IMR-90 (cell line): ENCODE results near the gene GUCY2D. TPM values are rescaled to one million over a fixed set of nuclear protein-coding genes. Genes with fewer than 3 reads are reported as not detected.

Experiments used
- ATAC-seq: fragments of 200-7000 bp; cut with Tn5 transposase; 2 replicates; pipeline ENCODE4 v1.9.1; 2020; ENCODE audit warnings: low read depth, mild to moderate bottlenecking, moderate library complexity
- BruUV-seq: library from RNA; stranded (reverse); fragments of 400-500 nt; replicated peaks from 2 replicates; lab custom pipeline; 2021; lab: Mats Ljungman, UMichigan
- CTCF ChIA-PET: fragments of 300-600 bp; formaldehyde crosslinking; extraction: SDS; loops from one replicate; lab custom pipeline; 2021; ENCODE audit warnings: antibody characterized with exemption; lab: Yijun Ruan, JAX
- POLR2A ChIA-PET: fragments of 300-600 bp; sonication (Branson Sonifier 250); formaldehyde crosslinking; loops from one replicate; lab custom pipeline; 2022; ENCODE audit warnings: antibody characterized with exemption; ENCODE audit not compliant: unreplicated experiment; lab: Charles Lee
- DNase-seq: peaks from one replicate; pipeline ENCODE4 v3.0.0; 2013
- H2AFZ ChIP-seq: replicated peaks from 2 replicates; pipeline ENCODE3; 2013; ENCODE audit warnings: low read length, mild to moderate bottlenecking; ENCODE audit not compliant: poor library complexity
- H2AK5ac ChIP-seq: 2 replicates; pipeline ENCODE4 v1.6.1; 2013; ENCODE audit warnings: low read depth, low read length, inconsistent platforms
- H2AK9ac ChIP-seq: replicated peaks from 2 replicates; pipeline ENCODE3; 2013; ENCODE audit warnings: mild to moderate bottlenecking, low read depth, low read length, moderate library complexity; ENCODE audit not compliant: poor library complexity
- H2BK120ac ChIP-seq: 2 replicates; pipeline ENCODE4 v1.6.1; 2013; ENCODE audit warnings: low read depth, low read length, inconsistent platforms
- H2BK15ac ChIP-seq: 3 replicates; pipeline ENCODE4 v1.6.1; 2013; ENCODE audit warnings: low read depth, low read length, inconsistent platforms
- H2BK20ac ChIP-seq: 2 replicates; pipeline ENCODE4 v1.6.1; 2013; ENCODE audit warnings: low read depth, mild to moderate bottlenecking, inconsistent platforms, low read length, moderate library complexity
- H2BK5ac ChIP-seq: 2 replicates; pipeline ENCODE4 v1.6.1; 2013; ENCODE audit warnings: mild to moderate bottlenecking, low read depth, low read length, inconsistent platforms; ENCODE audit not compliant: poor library complexity, severe bottlenecking
- H3K14ac ChIP-seq: replicated peaks from 2 replicates; pipeline ENCODE4 v1.6.1; 2013; ENCODE audit warnings: low read depth, low read length, inconsistent platforms
- H3K18ac ChIP-seq: 2 replicates; pipeline ENCODE4 v1.6.1; 2013; ENCODE audit warnings: low read depth, low read length, control low read depth
- H3K23ac ChIP-seq: 2 replicates; pipeline ENCODE4 v1.6.1; 2013; ENCODE audit warnings: low read depth, low read length, inconsistent platforms
- H3K27ac ChIP-seq: 2 replicates; pipeline ENCODE4 v1.5.1; 2013; ENCODE audit warnings: mild to moderate bottlenecking, control low read depth, low read length; ENCODE audit not compliant: insufficient read depth
- H3K27me3 ChIP-seq: 2 replicates; pipeline ENCODE4 v1.6.1; 2013; ENCODE audit warnings: low read length; ENCODE audit not compliant: control insufficient read depth, insufficient read depth
- H3K36me3 ChIP-seq: 2 replicates; pipeline ENCODE4 v1.6.1; 2013; ENCODE audit warnings: low read length, mixed read lengths; ENCODE audit not compliant: control insufficient read depth, insufficient read depth
- H3K4ac ChIP-seq: 2 replicates; pipeline ENCODE4 v1.6.1; 2013; ENCODE audit warnings: low read depth, low read length, inconsistent platforms
- H3K4me1 ChIP-seq: 2 replicates; pipeline ENCODE4 v1.6.1; 2013; ENCODE audit warnings: low read length, mixed read lengths; ENCODE audit not compliant: control insufficient read depth, insufficient read depth
- H3K4me2 ChIP-seq: 2 replicates; pipeline ENCODE4 v1.6.1; 2013; ENCODE audit warnings: low read depth, mild to moderate bottlenecking, control low read depth, low read length, moderate library complexity
- H3K4me3 ChIP-seq: 2 replicates; pipeline ENCODE4 v1.5.1; 2013; ENCODE audit warnings: low read depth, mild to moderate bottlenecking, control low read depth, low read length, moderate library complexity; ENCODE audit not compliant: insufficient read depth
- H3K56ac ChIP-seq: 2 replicates; pipeline ENCODE4 v1.6.1; 2013; ENCODE audit warnings: low read length, inconsistent platforms; ENCODE audit not compliant: insufficient read depth; ENCODE audit errors: extremely low read depth
- H3K79me1 ChIP-seq, 2 experiments: 2 replicates each; pipeline ENCODE4 v1.6.1; 2013; ENCODE audit warnings: low read length in 2 of 2, inconsistent platforms in 1 of 2, low read depth in 1 of 2
- H3K9ac ChIP-seq: 2 replicates; pipeline ENCODE4 v1.6.1; 2013; ENCODE audit warnings: low read depth, low read length, control low read depth
- H3K9me1 ChIP-seq: 2 replicates; pipeline ENCODE4 v1.6.1; 2013; ENCODE audit warnings: low read length, inconsistent platforms; ENCODE audit not compliant: insufficient read depth
- H3K9me3 ChIP-seq: 2 replicates; pipeline ENCODE4 v1.6.1; 2013; ENCODE audit warnings: low read length; ENCODE audit not compliant: control insufficient read depth, insufficient read depth
- H4K20me1 ChIP-seq: 2 replicates; pipeline ENCODE4 v1.6.1; 2013; ENCODE audit warnings: low read length, inconsistent platforms; ENCODE audit not compliant: insufficient read depth
- H4K5ac ChIP-seq: 2 replicates; pipeline ENCODE4 v1.6.1; 2013; ENCODE audit warnings: mild to moderate bottlenecking, low read depth, low read length, control low read depth
- H4K8ac ChIP-seq, 2 experiments: 2 replicates each; pipeline ENCODE4 v1.6.1; 2013; ENCODE audit warnings: low read depth in 2 of 2, low read length in 2 of 2, control low read depth in 1 of 2, inconsistent platforms in 1 of 2
- H4K91ac ChIP-seq: 2 replicates; pipeline ENCODE4 v1.6.1; 2013; ENCODE audit warnings: low read depth, low read length, inconsistent platforms; ENCODE audit not compliant: insufficient read depth
- BHLHE40 ChIP-seq: fragments of 150-350 bp; IDR thresholded peaks from 2 replicates; pipeline ENCODE4 v1.6.1; 2016; ENCODE audit warnings: mild to moderate bottlenecking, low read depth, low read length
- ELK1 ChIP-seq: fragments of 150-350 bp; IDR thresholded peaks from 2 replicates; pipeline ENCODE4 v1.6.1; 2016; ENCODE audit warnings: low read depth, mild to moderate bottlenecking, low read length, moderate library complexity, borderline replicate concordance
- MAFK ChIP-seq: IDR thresholded peaks from 2 replicates; pipeline ENCODE4 v1.6.1; 2012; ENCODE audit warnings: low read depth, low read length, improper control_type of control experiment
- WGBS, 2 experiments: methylation state at CpG; one replicate each; pipeline versions ENCODE4 v1.1.5 to v1.1.7; 2013; ENCODE audit warnings: missing lambda C conversion rate in 2 of 2; ENCODE audit not compliant: insufficient read length in 1 of 2; ENCODE audit errors: extremely low coverage in 2 of 2; 5-methylcytosine and 5-hydroxymethylcytosine counted together
- dilution Hi-C: fragments of 300-500 bp; cut with HindIII; formaldehyde crosslinking; loops from one replicate; pipeline ENCODE4 v1.14.3; 2018; ENCODE audit warnings: low sequenced_read_pairs; ENCODE audit not compliant: unreplicated experiment
- in situ Hi-C: fragments of 300-500 bp; cut with MboI; formaldehyde crosslinking; loops from 3 replicates; pipeline ENCODE4 v1.14.3; 2019; ENCODE audit warnings: low sequenced_read_pairs, inconsistent platforms, mixed read lengths
- intact Hi-C: fragments of 100-400 bp; cut with micrococcal nuclease; formaldehyde crosslinking; loops from 2 replicates; pipeline ENCODE4 v1.10.0; 2022
- polyA plus RNA-seq, 3 experiments: library from polyadenylated mRNA; depleted of rRNA; stranded (reverse); fragments of >200 nt; gene quantifications; 2 replicates each; pipeline ENCODE4 v1.2.3, GENCODE V29; 2012; ENCODE audit warnings: low replicate concordance in 1 of 3
- total RNA-seq: library from RNA; depleted of rRNA; stranded (reverse); fragments of >200 nt; gene quantifications from 2 replicates; pipeline ENCODE4 v1.2.3, GENCODE V29; 2012
- TF ChIP-seq, protein P1 (sequence below): fragments of 150-350 bp; IDR thresholded peaks from 2 replicates; pipeline ENCODE4 v1.6.1; 2017; ENCODE audit warnings: mild to moderate bottlenecking, antibody characterized with exemption, low read length, low read depth

The GUCY2D gene
- total and polyA plus RNA-seq, 2 of the 4 experiments (the other 2 are of a cell fraction) = 0.03 TPM; not detected in 1

GRCh38 chr17:7967751-7968150, 34.7 kb upstream of the GUCY2D start:
- H2BK120ac ChIP-seq = no peak overlapping the region
- intact Hi-C loops = no loop called here
- DNase-seq (no peak), ATAC-seq (no peak)
- H4K5ac ChIP-seq = no peak overlapping the region
- no peak overlapping the region for H2BK5ac ChIP-seq
- no peak overlapping the region for H4K91ac ChIP-seq
- CTCF ChIA-PET = interaction anchor here (0.6 kb wide), 1 partner anchor 170 kb away, joined by 6 read pairs; no protein-coding TSS in a partner anchor
- H4K8ac ChIP-seq = no peak overlapping the region
- H2AK5ac ChIP-seq = no peak overlapping the region
- H2BK20ac ChIP-seq = no peak overlapping the region
- H3K18ac ChIP-seq = no peak overlapping the region
- H2AFZ ChIP-seq = no peak overlapping the region
- no peak overlapping the region for H3K4me2 ChIP-seq
- H3K4me3 ChIP-seq = no peak overlapping the region
- no peaks in the 10 kb centered on the region for H3K9me1 ChIP-seq
- no peaks in the 10 kb centered on the region for H3K4me1 ChIP-seq
- H3K36me3 ChIP-seq = no peaks in the 10 kb centered on the region
- H3K9me3 ChIP-seq = no peaks in the 10 kb centered on the region
- dilution Hi-C loops = no loop called here
- no TSS peak for BruUV-seq
- no peak overlapping the region for H3K23ac ChIP-seq
- no peak overlapping the region for H2BK15ac ChIP-seq
- H4K20me1 ChIP-seq = no peaks in the 10 kb centered on the region
- peaks cover 13% of the 10 kb centered on the region for H3K27me3 ChIP-seq
- H3K9ac ChIP-seq = no peak overlapping the region
- in situ Hi-C loops = no loop called here
- no CpG with 5 or more reads among the region's 2 CpGs for WGBS, 2 experiments
- H3K4ac ChIP-seq = no peak overlapping the region
- no peak overlapping the region for H3K56ac ChIP-seq
- H3K14ac ChIP-seq = no peak overlapping the region
- TF ChIP-seq, protein P1, sequence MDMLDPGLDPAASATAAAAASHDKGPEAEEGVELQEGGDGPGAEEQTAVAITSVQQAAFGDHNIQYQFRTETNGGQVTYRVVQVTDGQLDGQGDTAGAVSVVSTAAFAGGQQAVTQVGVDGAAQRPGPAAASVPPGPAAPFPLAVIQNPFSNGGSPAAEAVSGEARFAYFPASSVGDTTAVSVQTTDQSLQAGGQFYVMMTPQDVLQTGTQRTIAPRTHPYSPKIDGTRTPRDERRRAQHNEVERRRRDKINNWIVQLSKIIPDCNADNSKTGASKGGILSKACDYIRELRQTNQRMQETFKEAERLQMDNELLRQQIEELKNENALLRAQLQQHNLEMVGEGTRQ = no peak
- TF ChIP-seq BHLHE40 (no peak), MAFK (peak; percentile 67), ELK1 (no peak)
- H3K27ac ChIP-seq = no peak overlapping the region
- H2AK9ac ChIP-seq = no peak overlapping the region
- POLR2A ChIA-PET = no interaction called here
- no peaks in the 10 kb centered on the region for H3K79me1 ChIP-seq
